Neural cell (in vitro differentiated cells): Measurements from ENCODE around the gene AP3B1. TPM values are rescaled to one million over a fixed set of nuclear protein-coding genes. Genes with fewer than 3 reads are reported as not detected.

Experiments
- H2AFZ ChIP-seq: fragments of 200-600, 300-800 bp; sonication (generic), shearing (Covaris generic); 2 replicates; pipeline ENCODE4 v1.6.0; 2014; ENCODE audit warnings: low read depth, mild to moderate bottlenecking, antibody characterized with exemption, low read length, moderate library complexity
- H3F3A ChIP-seq: fragments of 200-600 bp; shearing (Covaris generic); 2 replicates; pipeline ENCODE4 v1.6.1; 2016; ENCODE audit warnings: mild to moderate bottlenecking, moderate library complexity, mixed read lengths, antibody characterized with exemption, low read length; ENCODE audit not compliant: insufficient read depth, poor library complexity, severe bottlenecking
- H3K27ac ChIP-seq: fragments of 200-600, 300-800 bp; sonication (generic), shearing (Covaris generic); 2 replicates; pipeline ENCODE4 v1.5.1; 2014; ENCODE audit warnings: mild to moderate bottlenecking, low read length, moderate library complexity
- H3K27me3 ChIP-seq: fragments of 300-800, 200-600 bp; sonication (generic), shearing (Covaris generic); 2 replicates; pipeline ENCODE4 v1.6.0; 2014; ENCODE audit warnings: mild to moderate bottlenecking, low read depth, low read length, moderate library complexity; ENCODE audit not compliant: insufficient read depth
- H3K36me3 ChIP-seq: fragments of 300-800, 200-600 bp; sonication (generic), shearing (Covaris generic); 2 replicates; pipeline ENCODE4 v1.5.1; 2014; ENCODE audit warnings: mild to moderate bottlenecking, antibody characterized with exemption, low read length, moderate library complexity; ENCODE audit not compliant: insufficient read depth
- H3K4me2 ChIP-seq: fragments of 300-800, 200-600 bp; sonication (generic), shearing (Covaris generic); 2 replicates; pipeline ENCODE4 v1.6.0; 2014; ENCODE audit warnings: mild to moderate bottlenecking, low read length
- H3K4me3 ChIP-seq: fragments of 300-800, 200-600 bp; sonication (generic), shearing (Covaris generic); 2 replicates; pipeline ENCODE4 v1.5.1; 2014; ENCODE audit warnings: mild to moderate bottlenecking, low read length, moderate library complexity
- H3K79me2 ChIP-seq: fragments of 200-600 bp; shearing (Covaris generic); replicated peaks from 2 replicates; pipeline ENCODE4 v1.6.0; 2014; ENCODE audit warnings: mild to moderate bottlenecking, low read length, moderate library complexity; ENCODE audit not compliant: insufficient read depth
- H3K9ac ChIP-seq: fragments of 300-800, 200-600 bp; sonication (generic), shearing (Covaris generic); 2 replicates; pipeline ENCODE4 v1.6.1; 2016; ENCODE audit warnings: mild to moderate bottlenecking, low read length, mixed read lengths
- H3K9me2 ChIP-seq: fragments of 200-600 bp; shearing (Covaris generic); 2 replicates; pipeline ENCODE4 v1.6.1; 2016; ENCODE audit warnings: mild to moderate bottlenecking, low read length, mixed read lengths; ENCODE audit not compliant: insufficient read depth
- H3K9me3 ChIP-seq: fragments of 200-600, 300-800 bp; sonication (generic), shearing (Covaris generic); 2 replicates; pipeline ENCODE4 v1.6.1; 2016; ENCODE audit warnings: mild to moderate bottlenecking, mixed run types, low read length, moderate library complexity, mixed read lengths
- H4K20me1 ChIP-seq: fragments of 200-600 bp; shearing (Covaris generic); 2 replicates; pipeline ENCODE4 v1.6.1; 2016; ENCODE audit warnings: mild to moderate bottlenecking, mixed run types; ENCODE audit not compliant: insufficient read depth
- CTCF ChIP-seq: fragments of 450-650 bp; IDR thresholded peaks from 2 replicates; pipeline ENCODE4 v1.5.1; 2014; ENCODE audit warnings: antibody characterized with exemption, mild to moderate bottlenecking, moderate library complexity; ENCODE audit not compliant: poor library complexity, severe bottlenecking
- EP300 ChIP-seq: fragments of 450-650 bp; conservative IDR thresholded peaks from 2 replicates; pipeline ENCODE4 v1.6.1; 2014; ENCODE audit warnings: antibody characterized with exemption, mild to moderate bottlenecking, moderate library complexity; ENCODE audit not compliant: poor library complexity, severe bottlenecking
- EZH2 ChIP-seq: fragments of 200-600, 300-800 bp; shearing (Covaris generic), sonication (generic); IDR thresholded peaks from 2 replicates; pipeline ENCODE4 v1.6.1; 2014; ENCODE audit warnings: antibody characterized with exemption, low read length, borderline replicate concordance, mild to moderate bottlenecking; ENCODE audit not compliant: insufficient read depth, poor library complexity, severe bottlenecking
- MXI1 ChIP-seq: fragments of 450-650 bp; conservative IDR thresholded peaks from 2 replicates; pipeline ENCODE4 v1.6.1; 2014; ENCODE audit warnings: antibody characterized with exemption, mild to moderate bottlenecking; ENCODE audit not compliant: poor library complexity, severe bottlenecking
- POLR2AphosphoS5 ChIP-seq: IDR thresholded peaks from 2 replicates; pipeline ENCODE4 v1.6.1; 2012
- RAD21 ChIP-seq: fragments of 450-650 bp; conservative IDR thresholded peaks from 2 replicates; pipeline ENCODE4 v1.6.1; 2014; ENCODE audit warnings: antibody characterized with exemption, mild to moderate bottlenecking, moderate library complexity
- REST ChIP-seq: IDR thresholded peaks from 2 replicates; pipeline ENCODE4 v1.6.1; 2012; ENCODE audit warnings: borderline replicate concordance
- SMC3 ChIP-seq: fragments of 450-650 bp; conservative IDR thresholded peaks from 2 replicates; pipeline ENCODE4 v1.6.1; 2014; ENCODE audit warnings: antibody characterized with exemption, mild to moderate bottlenecking, moderate library complexity; ENCODE audit not compliant: poor library complexity
- TAF1 ChIP-seq: IDR thresholded peaks from 2 replicates; pipeline ENCODE4 v1.6.1; 2012; ENCODE audit warnings: low read depth
- polyA plus RNA-seq: library from polyadenylated mRNA; depleted of rRNA; stranded (reverse); fragments of >200 nt; gene quantifications from 2 replicates; pipeline ENCODE4 v1.2.3, GENCODE V29; 2014

AP3B1 gene
- polyA plus RNA-seq, 1 donor from 2014 or later, result 8.5 TPM

GRCh38 chr5:78335976-78336375 is 41.5 kb upstream of the AP3B1 start:
- Histone ChIP-seq H3F3A (no peaks in the 10 kb centered on the region), H2AFZ (no peak overlapping the region), H3K4me2 (no peak overlapping the region), H3K36me3 (no peaks in the 10 kb centered on the region), H3K9me2 (no peaks in the 10 kb centered on the region), H4K20me1 (no peaks in the 10 kb centered on the region), H3K79me2 (no peaks in the 10 kb centered on the region), H3K27ac (no peak overlapping the region), H3K9ac (no peak overlapping the region), H3K27me3 (no peaks in the 10 kb centered on the region), H3K9me3 (no peaks in the 10 kb centered on the region), H3K4me3 (no peak overlapping the region)
- TF ChIP-seq TAF1 (no peak), MXI1 (no peak), RAD21 (no peak), REST (no peak), POLR2AphosphoS5 (no peak), CTCF (no peak), EP300 (no peak)

GRCh38 chr5:78334811-78335210 is 40.3 kb upstream of the AP3B1 start:
- no peaks in the 10 kb centered on the region for H3K79me2 ChIP-seq
- no peaks in the 10 kb centered on the region for H3F3A ChIP-seq
- no peak overlapping the region for H3K4me2 ChIP-seq
- no peaks in the 10 kb centered on the region for H4K20me1 ChIP-seq
- no peak overlapping the region for H3K4me3 ChIP-seq
- no peak overlapping the region for H2AFZ ChIP-seq
- TF ChIP-seq EP300 (no peak), CTCF (no peak), REST (no peak), TAF1 (no peak), EZH2 (no peak), SMC3 (no peak), RAD21 (no peak), POLR2AphosphoS5 (no peak), MXI1 (no peak)
- H3K36me3 ChIP-seq, result no peaks in the 10 kb centered on the region
- H3K9me2 ChIP-seq, result no peaks in the 10 kb centered on the region
- no peaks in the 10 kb centered on the region for H3K9me3 ChIP-seq
- H3K27ac ChIP-seq, result no peak overlapping the region
- no peak overlapping the region for H3K9ac ChIP-seq
- no peaks in the 10 kb centered on the region for H3K27me3 ChIP-seq
